ENCODE data around the gene CRYBG2. TPM values are rescaled to one million over a fixed set of nuclear protein-coding genes. Genes with fewer than 3 reads are reported as not detected.

The CRYBG2 gene
- total and polyA plus RNA-seq, 2 of the 8 experiments (the other 6 are each of a cell fraction or from before 2014, with no cell fraction given): 14.2 to 17.0 TPM

- TF ChIP-seq ATF2 (IDR thresholded peaks at IDR 0.05; ENCODE audit: low read length): no peak
- TF ChIP-seq SIRT6 (IDR thresholded peaks at IDR 0.05; ENCODE audit: low read length): no peak
- TF ChIP-seq PHF8 (conservative IDR thresholded peaks at IDR 0.05; ENCODE audit: low read depth, low read length): peak; percentile 55; the same call in 1 of the 2 replicates
- no peak for TF ChIP-seq CEBPB (IDR thresholded peaks at IDR 0.05; ENCODE audit: low read depth, low read length)
- TF ChIP-seq POU5F1 (IDR thresholded peaks at IDR 0.05; ENCODE audit: low read depth, low read length): no peak
- TF ChIP-seq KDM4A (IDR thresholded peaks at IDR 0.05; ENCODE audit: low read depth, low read length, severe bottlenecking): peak; percentile 53
- 0 out of 2 replicates have a peak, but pooled peaks have one; percentile 2 for TF ChIP-seq EGR1 (IDR thresholded peaks at IDR 0.05; ENCODE audit: borderline replicate concordance, low read depth, low read length)
- TF ChIP-seq YY1 (IDR thresholded peaks at IDR 0.05; ENCODE audit: low read depth, low read length): no peak
- TF ChIP-seq TBP (IDR thresholded peaks at IDR 0.05; ENCODE audit: low read depth, low read length): no peak
- TF ChIP-seq SIN3A (conservative IDR thresholded peaks at IDR 0.05 in 1 of 2, IDR thresholded peaks at IDR 0.05 in 1 of 2; ENCODE audit: low read depth in 1 of 2, low read length in 2 of 2): peak in 1 of 2 experiments; percentile 7; a peak in 1 of 4 replicates
- no peak for TF ChIP-seq RBBP5 (IDR thresholded peaks at IDR 0.05; ENCODE audit: borderline replicate concordance, low read depth, low read length)
- peak; percentile 31; the same call in 1 of the 2 replicates for TF ChIP-seq TAF1 (IDR thresholded peaks at IDR 0.05; ENCODE audit: low read depth, low read length)
- peak; percentile 22 for TF ChIP-seq TAF7 (optimal IDR thresholded peaks at IDR 0.05; ENCODE audit: borderline replicate concordance, low read depth, low read length)
- TF ChIP-seq GABPA (IDR thresholded peaks at IDR 0.05; ENCODE audit: borderline replicate concordance, insufficient read depth, low read length): no peak
- peak; percentile 45; the same call in 1 of the 2 replicates for TF ChIP-seq BACH1 (IDR thresholded peaks at IDR 0.05; ENCODE audit: low read length)
- peak; percentile 24; the same call in 1 of the 2 replicates for TF ChIP-seq KDM1A (IDR thresholded peaks at IDR 0.05; ENCODE audit: borderline replicate concordance, low read length)
- TF ChIP-seq SIX5 (IDR thresholded peaks at IDR 0.05; ENCODE audit: low read depth, low read length): no peak
- TF ChIP-seq KDM5A (IDR thresholded peaks at IDR 0.05; ENCODE audit: low read length): no peak
- TF ChIP-seq EP300 (IDR thresholded peaks at IDR 0.05; ENCODE audit: borderline replicate concordance in 1 of 2, low read depth in 2 of 2, low read length in 2 of 2): no peak
- TF ChIP-seq EZH2 (IDR thresholded peaks at IDR 0.05; ENCODE audit: low read depth, low read length, severe bottlenecking): no peak
- TF ChIP-seq RAD21 (IDR thresholded peaks at IDR 0.05 in 1 of 2, conservative IDR thresholded peaks at IDR 0.05 in 1 of 2; ENCODE audit: low read depth in 2 of 2, low read length in 2 of 2): no peak
- TF ChIP-seq TCF12 (IDR thresholded peaks at IDR 0.05; ENCODE audit: low read depth, low read length): no peak
Measured at GRCh38 chr1:26359981-26360806, 6.3 kb upstream of the CRYBG2 start (continued).
